ENCODE data around the gene HBP1. TPM values are rescaled to one million over a fixed set of nuclear protein-coding genes. Genes with fewer than 3 reads are reported as not detected.
"Not testable (repeated sequence)": the region's sequence is repeated elsewhere in the genome, so short reads cannot be mapped to it uniquely, and the experiment has no call there.

Gene HBP1
- total and polyA plus RNA-seq, 2 of the 8 experiments (the other 6 are each of a cell fraction or from before 2014, with no cell fraction given), result 28.9 to 29.2 TPM

GRCh38 chr7:107143875-107144274 lies 24.9 kb upstream of the HBP1 start:
- H3K27me3 ChIP-seq (replicated peaks in 1 of 4; ENCODE audit: control insufficient read depth in 3 of 4, extremely low read depth in 1 of 4, insufficient read depth in 3 of 4, low read length in 3 of 4); H3K79me2 ChIP-seq (ENCODE audit: control insufficient read depth in 1 of 2, insufficient read depth in 2 of 2, low read length in 2 of 2); H2AK5ac ChIP-seq (ENCODE audit: low read depth, low read length); H3K14ac ChIP-seq (ENCODE audit: insufficient read length); H2BK20ac ChIP-seq (ENCODE audit: low read length); H3K23ac ChIP-seq (ENCODE audit: insufficient read length); POLR2A ChIA-PET (ENCODE audit: partially characterized antibody); H2AFZ ChIP-seq (ENCODE audit: low read length); H2BK15ac ChIP-seq (ENCODE audit: low read length); FAIRE-seq; H3K4ac ChIP-seq (replicated peaks; ENCODE audit: insufficient read length, low read depth, low read length); H4K5ac ChIP-seq (ENCODE audit: insufficient read length, low read depth, low read length); H3K36me3 ChIP-seq (ENCODE audit: control insufficient read depth in 2 of 4, insufficient read depth in 4 of 4, low read length in 3 of 4); H3K23me2 ChIP-seq (ENCODE audit: low read depth, low read length); H4K20me1 ChIP-seq (replicated peaks in 1 of 2; ENCODE audit: control insufficient read depth in 1 of 2, insufficient read depth in 2 of 2, low read length in 2 of 2); H3K79me1 ChIP-seq (ENCODE audit: low read depth, low read length); H3K4me1 ChIP-seq (replicated peaks in 1 of 4; ENCODE audit: control insufficient read depth in 3 of 4, insufficient read depth in 4 of 4, low read length in 3 of 4); H4K91ac ChIP-seq (replicated peaks; ENCODE audit: insufficient read length, low read length); H2BK12ac ChIP-seq (ENCODE audit: low read depth, low read length); H3K27ac ChIP-seq (ENCODE audit: low read depth, low read length); DNase-seq (ENCODE audit: low read depth in 1 of 2, low spot score in 2 of 2); H2BK5ac ChIP-seq (ENCODE audit: low read depth, low read length); H2BK120ac ChIP-seq (replicated peaks; ENCODE audit: low read depth, low read length); H3K9me3 ChIP-seq (ENCODE audit: insufficient read depth in 2 of 2, low read depth in 1 of 2, low read length in 1 of 2); H3K56ac ChIP-seq (replicated peaks; ENCODE audit: insufficient read length, low read depth, low read length); H3K18ac ChIP-seq (ENCODE audit: extremely low read depth, low read length); H3K4me2 ChIP-seq (ENCODE audit: insufficient read depth in 1 of 2, low read depth in 2 of 2, low read length in 2 of 2); H3K9ac ChIP-seq (replicated peaks in 1 of 4; ENCODE audit: extremely low read depth in 1 of 4, low read depth in 3 of 4, low read length in 3 of 4); H4K8ac ChIP-seq (ENCODE audit: extremely low read depth, insufficient read depth, low read length); H3K4me3 ChIP-seq (ENCODE audit: extremely low read depth in 1 of 4, insufficient read depth in 2 of 4, low read depth in 3 of 4, low read length in 4 of 4): not testable (repeated sequence)
- WGBS, 2 experiments (ENCODE audit: extremely low coverage in 1 of 2, insufficient coverage in 1 of 2, insufficient read length in 1 of 2, insufficient replicate concordance in 2 of 2, low coverage in 1 of 2, low lambda C conversion rate in 2 of 2, missing lambda C conversion rate in 1 of 2), result 86% methylated on average over 5 of the region's 5 CpGs; no CpG with 5 or more reads in 1 of the 2 experiments
- CTCF ChIA-PET (ENCODE audit: partially characterized antibody), result interaction anchor here (1.4 to 11.7 kb wide), 2 partner anchors 13 to 196 kb away, joined by 3 to 162 read pairs; no protein-coding TSS in a partner anchor

All from H1 (cell line).